Mucosa of gallbladder (tissue), 1 donor: ENCODE data around the gene PTTG1IP2. TPM values are rescaled to one million over a fixed set of nuclear protein-coding genes. Genes with fewer than 3 reads are reported as not detected.
A peak's percentile ranks its signal among the peaks of the same experiment; 100 is the strongest.
"Not testable (repeated sequence)": the region's sequence is repeated elsewhere in the genome, so short reads cannot be mapped to it uniquely, and the experiment has no call there.

Experiments used
- DNase-seq: peaks from one replicate; pipeline ENCODE4 v3.0.0-alpha.2; 2020; ENCODE audit warnings: low spot score
- total RNA-seq: library from RNA; stranded (reverse); gene quantifications from one replicate; pipeline ENCODE4 v1.2.1, GENCODE V29; 2021
- donor health status: DM: no; HTN: no; CAD: no.

PTTG1IP2 gene
- not detected for total RNA-seq

- no peak for DNase-seq
Measured at GRCh38 chr7:90469554-90469953, at the start of gene PTTG1IP2. TSS of gene PTTG1IP2 (plus strand) at chr7:90469639. CDS start at chr7:90469787, 148 bp downstream.

GRCh38 chr7:90421651-90422050, 47.8 kb upstream of the PTTG1IP2 start:
- DNase-seq = no peak

DNA sequence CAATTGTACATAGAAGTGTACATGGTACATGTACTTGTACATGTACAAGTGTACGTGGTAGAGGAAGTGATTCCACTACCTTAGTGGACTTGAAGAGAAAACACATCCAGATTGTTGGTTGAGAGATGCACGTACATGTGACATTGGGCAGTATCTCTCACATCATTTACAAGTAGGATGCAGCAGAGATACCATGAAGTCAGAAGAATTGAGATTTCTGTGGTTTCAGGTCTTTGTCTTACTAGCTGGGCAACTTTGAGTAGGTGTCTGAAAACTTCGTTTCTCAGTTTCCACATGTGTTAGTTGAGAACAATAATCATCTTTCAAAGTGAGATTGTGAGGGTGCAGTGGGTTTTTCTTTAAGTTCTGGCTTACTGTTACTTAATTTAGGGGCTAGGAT, 44.7 kb upstream of the PTTG1IP2 start:
- no peak for DNase-seq

GRCh38 chr7:90425376-90425775, 44.1 kb upstream of the PTTG1IP2 start:
- DNase-seq = no peak

GRCh38 chr7:90430614-90431460, 38.6 kb upstream of the PTTG1IP2 start:
- no peak for DNase-seq

- no peak for DNase-seq
Measured at GRCh38 chr7:90432752-90433151, 36.7 kb upstream of the PTTG1IP2 start.

GRCh38 chr7:90433221-90433620, 36.2 kb upstream of the PTTG1IP2 start:
- DNase-seq = no peak

- no peak for DNase-seq
Measured at GRCh38 chr7:90445633-90446032, 23.8 kb upstream of the PTTG1IP2 start.

DNA sequence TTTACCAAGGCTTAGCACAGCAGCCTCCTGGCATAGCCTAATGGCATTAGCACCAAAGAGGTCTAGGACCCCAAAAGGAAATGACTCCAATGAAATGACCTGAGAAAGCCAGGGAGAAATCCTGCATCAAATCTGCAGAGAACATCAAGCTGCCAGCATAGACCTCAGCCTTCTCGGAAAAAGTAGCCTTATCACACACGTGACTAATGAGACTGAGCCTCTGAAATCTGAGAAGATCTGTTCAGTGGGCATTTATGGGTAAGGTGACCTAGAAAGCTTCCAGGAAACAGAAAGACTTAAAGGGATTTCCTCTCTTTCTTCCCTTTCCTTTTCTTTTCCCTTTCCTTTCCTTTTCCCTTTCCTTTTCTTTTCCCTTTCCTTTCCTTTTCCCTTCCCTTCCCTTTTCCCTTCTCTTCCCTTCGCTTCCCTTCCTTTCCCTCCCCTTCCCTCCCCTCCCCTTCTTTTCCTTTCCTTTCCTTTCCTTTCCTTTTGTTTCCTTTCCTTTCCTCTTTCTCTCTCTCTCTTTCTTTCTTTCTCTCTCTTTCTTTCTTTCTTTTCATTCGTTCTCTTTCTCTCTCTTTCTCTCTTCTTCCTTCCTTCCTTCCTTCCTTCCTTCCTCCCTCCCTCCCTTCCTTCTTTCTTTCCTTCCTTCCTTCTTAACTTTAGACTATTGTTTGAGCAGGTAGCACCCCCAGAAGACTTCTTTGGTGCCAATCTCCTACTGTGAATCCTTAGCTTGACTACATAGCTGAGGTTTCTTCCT, 23.1 kb upstream of the PTTG1IP2 start:
- no peak for DNase-seq

GRCh38 chr7:90453259-90453891, 16.1 kb upstream of the PTTG1IP2 start:
- DNase-seq = no peak

- DNase-seq = no peak
Measured at GRCh38 chr7:90453931-90454330, 15.5 kb upstream of the PTTG1IP2 start.

DNA sequence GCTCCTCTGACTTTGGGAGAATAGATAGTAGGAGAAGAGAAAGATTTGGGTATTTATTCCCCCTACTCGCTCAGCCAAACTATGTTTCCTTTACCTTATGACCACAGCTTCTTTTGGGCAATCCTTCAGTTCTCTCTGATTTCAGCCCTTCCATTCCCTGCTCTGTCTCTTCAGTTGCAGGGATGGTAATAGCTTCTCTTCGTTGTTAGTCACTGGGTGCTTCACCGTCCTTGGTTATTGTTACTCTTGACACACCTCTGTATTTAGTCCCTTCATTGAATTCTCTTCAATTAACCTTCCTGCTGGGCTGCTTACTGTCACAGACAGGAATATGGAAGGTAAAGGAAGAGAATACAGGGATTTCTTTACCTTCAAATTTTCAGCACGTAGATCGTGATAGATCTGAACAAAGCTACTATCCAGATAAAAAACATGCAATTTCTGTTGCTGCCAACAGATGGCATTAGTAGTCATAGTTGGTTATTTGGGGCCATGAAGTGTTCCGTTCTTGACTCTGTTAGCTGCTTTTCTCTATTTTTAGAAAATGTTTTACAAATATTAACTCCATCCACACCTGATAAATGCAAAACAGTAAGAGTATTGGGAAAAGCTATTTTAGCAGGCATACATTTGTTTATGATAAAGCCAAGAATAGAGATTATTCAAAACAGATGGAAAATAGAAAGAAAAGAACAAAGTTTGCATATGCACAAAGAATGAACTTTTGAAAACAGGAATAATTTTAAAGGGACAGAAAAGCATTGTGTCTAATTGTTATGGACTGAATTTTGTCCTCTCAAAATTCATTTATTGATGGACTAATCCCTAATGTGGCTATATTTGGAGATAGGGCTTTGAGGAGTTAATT, 14.0 kb upstream of the PTTG1IP2 start:
- DNase-seq = peak; percentile 20

GRCh38 chr7:90458104-90458503, 11.3 kb upstream of the PTTG1IP2 start:
- DNase-seq = no peak

DNA sequence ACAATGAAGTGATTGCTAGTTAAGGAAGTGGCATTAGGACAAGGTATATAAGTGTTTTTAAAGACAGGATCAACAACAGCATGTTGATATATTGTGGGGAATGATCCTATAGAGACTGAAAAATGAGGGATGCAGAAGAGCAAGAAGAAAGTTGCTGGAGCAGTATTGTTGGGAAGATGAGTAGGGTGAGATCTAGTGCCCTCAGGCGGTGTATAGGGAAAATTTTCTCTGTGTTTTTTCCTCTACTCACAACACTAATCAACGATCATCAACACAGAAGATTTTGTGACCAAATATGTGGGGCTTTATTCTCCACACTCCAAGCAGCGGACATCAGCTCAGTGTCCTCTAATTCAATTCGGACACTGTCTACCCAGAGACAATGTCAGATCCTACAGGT, 9.6 kb upstream of the PTTG1IP2 start:
- no peak for DNase-seq

- DNase-seq = no peak
Measured at GRCh38 chr7:90461219-90461618, 8.2 kb upstream of the PTTG1IP2 start.

- DNase-seq = not testable (repeated sequence)
Measured at GRCh38 chr7:90463151-90463628, 6.2 kb upstream of the PTTG1IP2 start.

GRCh38 chr7:90465816-90466215, 3.6 kb upstream of the PTTG1IP2 start:
- DNase-seq = no peak

GRCh38 chr7:90472805-90473540, 3.5 kb downstream of the PTTG1IP2 start:
- no peak for DNase-seq

- DNase-seq = no peak
Measured at GRCh38 chr7:90473814-90474213, 4.4 kb downstream of the PTTG1IP2 start.
